ENCODE measurements around the gene HEATR1.

- no peak for TF ChIP-seq CTCF (IDR thresholded peaks at IDR 0.05; ENCODE audit: low read depth, low read length, poor library complexity, severe bottlenecking)
- no peak for TF ChIP-seq EZH2phosphoT487 (IDR thresholded peaks at IDR 0.05; ENCODE audit: borderline replicate concordance, low read length)
Measured at GRCh38 chr1:236543065-236543669, 61.1 kb downstream of the HEATR1 start.
